Raji (cell line): ENCODE measurements around the gene PSMA3.

ENCODE experiments used
- POLR2A ChIP-seq: IDR thresholded peaks from 2 replicates; pipeline ENCODE4 v1.6.1; 2011; ENCODE audit warnings: low read depth, low read length, control low read depth; ENCODE audit not compliant: insufficient read depth

The PSMA3 gene

DNA sequence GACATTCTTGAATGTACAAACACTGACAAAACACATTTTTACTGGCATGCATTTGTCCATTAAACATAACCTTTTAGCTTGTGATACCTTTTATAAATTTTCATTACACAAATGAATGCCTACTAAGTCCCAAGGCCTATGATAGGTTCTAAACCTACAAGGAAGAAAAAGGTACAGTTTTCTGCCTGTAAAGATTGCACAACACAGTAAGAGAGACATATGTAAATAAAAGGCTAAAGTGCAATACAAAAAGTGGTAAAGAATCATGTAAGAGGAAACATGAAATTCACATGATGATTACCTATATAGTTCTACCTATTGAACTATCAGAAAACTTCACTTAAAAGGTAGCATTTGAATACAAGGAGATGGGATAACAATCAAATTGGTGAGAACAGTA is 39.1 kb downstream of the PSMA3 start:
- TF ChIP-seq POLR2A = no peak

- TF ChIP-seq POLR2A = no peak
These were observed 40.5 kb downstream of the PSMA3 start for GRCh38 chr14:58285132-58285531.

- no peak for TF ChIP-seq POLR2A
These were observed 43.0 kb downstream of the PSMA3 start for GRCh38 chr14:58287607-58288042.

DNA sequence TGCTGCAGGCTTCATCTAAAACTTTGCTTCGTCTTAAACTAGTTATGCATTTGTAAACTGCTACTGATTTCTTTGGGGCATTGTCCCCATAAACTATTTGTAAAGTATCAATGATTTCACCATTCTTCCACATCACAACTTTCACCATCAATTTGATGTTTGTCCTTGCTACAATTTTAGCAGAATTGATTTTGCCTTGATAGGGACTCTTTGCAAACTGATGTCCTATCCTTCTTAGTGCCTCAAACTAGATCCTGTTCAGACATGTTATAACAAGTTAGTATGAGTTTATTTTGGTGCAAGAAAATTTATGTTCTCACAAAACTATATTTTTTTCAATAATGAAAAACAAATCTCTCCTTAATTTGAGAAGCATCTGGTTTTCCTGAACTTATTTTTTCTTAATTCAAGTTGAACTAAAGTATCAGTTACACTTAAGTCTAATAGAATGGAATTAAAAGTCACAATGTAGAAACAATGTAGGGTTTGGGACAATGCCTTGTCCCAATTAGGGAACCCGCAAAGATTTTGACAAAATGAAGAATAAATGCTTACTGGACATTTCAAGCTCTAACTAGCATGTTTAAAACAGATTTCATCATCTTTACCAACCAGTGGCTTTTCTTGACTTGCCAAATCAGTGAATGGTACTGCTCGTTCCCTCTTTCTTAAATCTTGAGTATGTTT is 43.6 kb downstream of the PSMA3 start:
- TF ChIP-seq POLR2A = no peak

GRCh38 chr14:58291646-58292045 is 47.0 kb downstream of the PSMA3 start:
- TF ChIP-seq POLR2A = no peak

GRCh38 chr14:58292187-58292586 is 47.5 kb downstream of the PSMA3 start:
- no peak for TF ChIP-seq POLR2A

GRCh38 chr14:58294201-58294600 is 49.6 kb downstream of the PSMA3 start:
- no peak for TF ChIP-seq POLR2A

DNA sequence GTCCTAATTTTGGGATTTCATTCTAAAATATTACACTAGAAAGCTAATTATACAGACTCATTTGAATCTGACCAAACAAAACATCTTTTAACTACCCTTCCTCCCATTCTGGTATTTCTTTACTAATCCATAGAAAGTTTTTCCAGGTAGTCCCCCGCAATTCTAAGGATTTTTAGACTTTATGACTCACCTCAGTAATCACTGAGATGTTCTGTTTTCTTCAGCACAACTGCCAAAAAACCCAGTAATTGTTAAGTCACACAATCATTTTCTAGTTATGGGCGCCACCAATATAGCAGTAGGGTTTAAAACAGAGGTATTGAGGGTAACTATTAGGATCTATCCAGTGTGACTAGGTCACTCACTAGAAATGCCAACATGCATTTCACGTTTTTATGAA is 52.1 kb downstream of the PSMA3 start:
- TF ChIP-seq POLR2A = no peak

- TF ChIP-seq POLR2A = no peak
These were observed 52.7 kb downstream of the PSMA3 start for GRCh38 chr14:58297412-58297761.

DNA sequence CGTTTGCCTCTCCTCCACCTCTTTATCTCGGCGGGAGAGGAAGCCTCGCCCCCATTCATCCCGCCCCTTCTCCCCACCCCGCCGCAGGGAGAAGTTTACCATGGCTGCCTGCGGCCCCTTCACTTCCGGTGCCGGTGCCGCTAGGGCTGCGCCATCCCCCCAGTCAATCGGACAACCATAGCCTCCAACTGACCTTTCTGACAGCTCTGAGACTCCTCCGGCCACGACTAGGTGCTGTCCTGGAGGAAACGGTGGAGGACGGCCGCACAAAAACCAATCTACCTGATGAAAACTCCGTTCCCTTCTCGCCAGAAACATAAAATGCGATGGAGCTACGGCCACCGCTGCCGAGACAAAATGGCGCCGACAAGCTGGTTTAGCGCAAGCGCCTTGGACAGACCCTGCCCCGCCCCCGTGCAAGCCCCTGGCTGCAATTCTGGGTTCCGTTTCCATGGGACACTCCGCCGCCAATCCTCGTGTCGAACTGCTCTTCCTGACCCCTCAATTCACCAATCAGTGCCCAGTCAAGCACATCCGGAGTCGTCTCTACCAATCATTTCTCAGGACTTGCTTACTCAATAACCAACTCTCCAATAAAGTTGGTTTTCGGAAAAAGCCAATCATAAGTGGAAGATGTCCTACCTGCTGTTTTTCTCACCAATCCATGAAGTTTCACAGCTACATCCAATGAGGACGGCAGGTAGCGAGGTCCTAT is 53.3 kb downstream of the PSMA3 start:
- TF ChIP-seq POLR2A = peak; percentile 75

DNA sequence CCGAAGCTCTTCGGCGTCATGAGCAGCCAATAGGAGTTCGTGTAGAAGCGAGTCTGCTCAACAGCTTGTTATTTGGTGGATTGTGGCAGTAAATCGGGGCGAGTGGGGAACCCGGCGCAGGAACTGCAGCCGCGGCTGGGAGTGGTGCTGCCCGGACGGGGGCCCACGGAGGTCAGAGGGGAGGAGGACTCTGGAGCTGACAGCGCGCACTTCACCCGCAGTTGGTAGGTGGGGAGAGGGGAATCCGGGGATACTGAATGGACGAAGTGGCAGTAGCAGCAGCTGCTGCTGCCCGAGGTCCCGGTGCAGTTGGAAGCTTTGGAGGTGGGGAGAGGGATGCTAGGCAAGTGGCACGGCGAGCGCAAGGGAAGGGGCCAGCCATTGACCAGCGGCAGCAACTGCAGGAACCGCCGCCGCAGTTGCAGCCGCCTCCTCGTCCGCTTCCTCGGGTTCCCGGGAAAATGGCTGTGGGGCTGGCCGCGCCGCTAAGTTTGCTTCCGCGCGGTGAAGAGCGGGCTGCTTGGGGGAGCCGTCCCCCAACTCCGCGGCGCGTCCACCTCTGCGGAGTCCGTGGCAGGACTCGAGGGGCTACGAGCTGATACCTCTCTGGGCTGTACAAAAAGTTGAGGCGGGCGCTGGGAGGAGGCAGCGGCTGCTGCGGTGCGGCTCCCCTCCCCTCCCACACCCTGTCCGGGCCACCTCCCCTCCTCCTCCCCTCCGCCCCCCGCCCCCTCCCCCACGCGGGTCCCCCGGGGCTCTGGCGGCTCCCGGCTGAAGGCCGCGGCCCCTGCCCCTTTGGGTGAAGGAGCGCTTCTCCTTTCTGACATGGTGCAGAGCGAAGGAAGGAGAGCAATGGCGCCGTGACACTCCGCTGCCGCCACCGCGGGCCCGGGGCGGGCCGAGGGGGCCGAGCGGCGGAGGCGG is 54.1 kb downstream of the PSMA3 start, which contains the start of gene ARID4A:
Gene ARID4A, plus strand, starts transcription at position 79 of the 924 bp plus-strand sequence. CDS start 1,300 bp downstream, outside the sequence.
- peak; percentile 58; the same call in 1 of the 2 replicates for TF ChIP-seq POLR2A

DNA sequence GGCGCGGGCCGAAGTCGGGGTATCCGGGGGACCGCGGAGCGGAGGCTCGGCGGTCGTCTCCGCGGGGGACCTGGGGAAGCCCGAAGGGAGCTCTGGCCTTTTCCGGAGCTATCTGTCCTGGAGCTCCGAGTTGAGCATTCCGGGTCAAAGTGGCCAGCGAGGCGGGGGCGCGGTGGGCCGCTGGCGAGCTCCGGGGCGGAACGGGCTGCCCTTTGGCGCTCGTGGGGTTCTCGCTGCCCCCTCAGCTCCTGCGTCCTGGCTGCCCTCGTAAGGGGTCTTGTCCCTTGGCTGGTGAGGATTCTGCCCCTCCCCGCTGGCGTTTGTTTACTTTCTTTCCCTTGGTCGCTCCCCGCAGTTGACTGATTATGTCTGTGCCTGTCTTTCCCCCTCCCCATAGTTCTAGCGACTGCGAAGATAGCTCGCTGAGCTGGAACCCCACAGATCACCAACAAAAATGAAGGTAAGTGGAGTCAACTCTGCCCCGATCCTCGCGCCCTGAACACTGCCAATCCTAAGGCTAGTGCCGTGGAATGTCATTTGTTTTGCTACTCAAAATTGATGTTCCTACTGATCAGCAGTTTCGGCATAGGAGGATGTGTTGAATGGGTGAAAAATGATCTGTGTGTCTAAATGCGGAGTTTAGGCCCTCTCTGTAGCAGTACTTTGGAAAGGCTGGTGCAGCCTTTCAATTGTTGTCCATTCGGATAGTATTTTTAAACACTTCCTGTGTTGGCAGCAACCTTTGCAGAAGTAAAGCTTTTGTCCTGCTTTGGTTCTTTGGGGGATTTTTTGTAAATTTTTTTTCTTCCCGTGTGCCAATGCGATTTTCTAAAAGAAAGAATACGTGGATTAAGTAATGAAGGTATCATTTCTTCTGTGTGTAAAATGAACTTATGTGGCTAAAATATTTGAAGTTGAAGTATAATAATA is 55.0 kb downstream of the PSMA3 start:
- no peak for TF ChIP-seq POLR2A

- no peak for TF ChIP-seq POLR2A
These were observed 56.8 kb downstream of the PSMA3 start for GRCh38 chr14:58301416-58301815.

- TF ChIP-seq POLR2A = no peak
These were observed 61.1 kb downstream of the PSMA3 start for GRCh38 chr14:58305730-58306129.
